ENCODE measurements around the gene EPHB2.

Gene EPHB2

GRCh38 chr1:22849770-22850169 lies 139.1 kb downstream of the EPHB2 start:
- Mint-ChIP-seq H3K27me3 (ENCODE audit: low read depth, poor library complexity) (peaks cover 35% of the 10 kb centered on the region), H3K27ac (peak overlapping the region; percentile 22), H3K4me1 (peaks cover 44% of the 10 kb centered on the region), H3K4me3 (no peak overlapping the region), H3K9me3 (peaks cover 3% of the 10 kb centered on the region), H3K36me3 (ENCODE audit: low read depth) (peaks cover 5% of the 10 kb centered on the region)
- DNase-seq: no peak
- TF ChIP-seq, protein P1, sequence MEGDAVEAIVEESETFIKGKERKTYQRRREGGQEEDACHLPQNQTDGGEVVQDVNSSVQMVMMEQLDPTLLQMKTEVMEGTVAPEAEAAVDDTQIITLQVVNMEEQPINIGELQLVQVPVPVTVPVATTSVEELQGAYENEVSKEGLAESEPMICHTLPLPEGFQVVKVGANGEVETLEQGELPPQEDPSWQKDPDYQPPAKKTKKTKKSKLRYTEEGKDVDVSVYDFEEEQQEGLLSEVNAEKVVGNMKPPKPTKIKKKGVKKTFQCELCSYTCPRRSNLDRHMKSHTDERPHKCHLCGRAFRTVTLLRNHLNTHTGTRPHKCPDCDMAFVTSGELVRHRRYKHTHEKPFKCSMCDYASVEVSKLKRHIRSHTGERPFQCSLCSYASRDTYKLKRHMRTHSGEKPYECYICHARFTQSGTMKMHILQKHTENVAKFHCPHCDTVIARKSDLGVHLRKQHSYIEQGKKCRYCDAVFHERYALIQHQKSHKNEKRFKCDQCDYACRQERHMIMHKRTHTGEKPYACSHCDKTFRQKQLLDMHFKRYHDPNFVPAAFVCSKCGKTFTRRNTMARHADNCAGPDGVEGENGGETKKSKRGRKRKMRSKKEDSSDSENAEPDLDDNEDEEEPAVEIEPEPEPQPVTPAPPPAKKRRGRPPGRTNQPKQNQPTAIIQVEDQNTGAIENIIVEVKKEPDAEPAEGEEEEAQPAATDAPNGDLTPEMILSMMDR (IDR thresholded peaks at IDR 0.05): no peak

- TF ChIP-seq, protein P1 (IDR thresholded peaks at IDR 0.05): no peak
- Mint-ChIP-seq H3K27ac (no peak overlapping the region), H3K27me3 (ENCODE audit: low read depth, poor library complexity) (peaks cover 39% of the 10 kb centered on the region), H3K4me3 (no peak overlapping the region), H3K36me3 (ENCODE audit: low read depth) (peaks cover 5% of the 10 kb centered on the region), H3K4me1 (peaks cover 45% of the 10 kb centered on the region), H3K9me3 (peaks cover 3% of the 10 kb centered on the region)
- no peak for DNase-seq
Observed at GRCh38 chr1:22850281-22850680, 139.6 kb downstream of the EPHB2 start.

GRCh38 chr1:22850681-22851080 lies 140.0 kb downstream of the EPHB2 start:
- H3K4me3 Mint-ChIP-seq: no peak overlapping the region
- peaks cover 43% of the 10 kb centered on the region for H3K27me3 Mint-ChIP-seq (ENCODE audit: low read depth, poor library complexity)
- H3K9me3 Mint-ChIP-seq: peaks cover 3% of the 10 kb centered on the region
- TF ChIP-seq, protein P1 (IDR thresholded peaks at IDR 0.05): no peak
- peaks cover 42% of the 10 kb centered on the region for H3K4me1 Mint-ChIP-seq
- no peak for DNase-seq
- peaks cover 5% of the 10 kb centered on the region for H3K36me3 Mint-ChIP-seq (ENCODE audit: low read depth)
- H3K27ac Mint-ChIP-seq: no peak overlapping the region

- Mint-ChIP-seq H3K36me3 (ENCODE audit: low read depth) (peaks cover 5% of the 10 kb centered on the region), H3K4me3 (no peak overlapping the region), H3K27me3 (ENCODE audit: low read depth, poor library complexity) (peaks cover 45% of the 10 kb centered on the region), H3K4me1 (peaks cover 38% of the 10 kb centered on the region), H3K27ac (no peak overlapping the region), H3K9me3 (peaks cover 3% of the 10 kb centered on the region)
- no peak for DNase-seq
- TF ChIP-seq, protein P1 (IDR thresholded peaks at IDR 0.05): no peak
Observed at GRCh38 chr1:22851517-22851916, 140.9 kb downstream of the EPHB2 start.

GRCh38 chr1:22852144-22852655 lies 141.6 kb downstream of the EPHB2 start:
- Mint-ChIP-seq H3K27ac (no peak overlapping the region), H3K4me1 (peaks cover 34% of the 10 kb centered on the region), H3K27me3 (ENCODE audit: low read depth, poor library complexity) (peaks cover 42% of the 10 kb centered on the region), H3K36me3 (ENCODE audit: low read depth) (peaks cover 5% of the 10 kb centered on the region), H3K4me3 (no peak overlapping the region), H3K9me3 (peaks cover 3% of the 10 kb centered on the region)
- TF ChIP-seq, protein P1 (IDR thresholded peaks at IDR 0.05): no peak
- DNase-seq: no peak

DNA sequence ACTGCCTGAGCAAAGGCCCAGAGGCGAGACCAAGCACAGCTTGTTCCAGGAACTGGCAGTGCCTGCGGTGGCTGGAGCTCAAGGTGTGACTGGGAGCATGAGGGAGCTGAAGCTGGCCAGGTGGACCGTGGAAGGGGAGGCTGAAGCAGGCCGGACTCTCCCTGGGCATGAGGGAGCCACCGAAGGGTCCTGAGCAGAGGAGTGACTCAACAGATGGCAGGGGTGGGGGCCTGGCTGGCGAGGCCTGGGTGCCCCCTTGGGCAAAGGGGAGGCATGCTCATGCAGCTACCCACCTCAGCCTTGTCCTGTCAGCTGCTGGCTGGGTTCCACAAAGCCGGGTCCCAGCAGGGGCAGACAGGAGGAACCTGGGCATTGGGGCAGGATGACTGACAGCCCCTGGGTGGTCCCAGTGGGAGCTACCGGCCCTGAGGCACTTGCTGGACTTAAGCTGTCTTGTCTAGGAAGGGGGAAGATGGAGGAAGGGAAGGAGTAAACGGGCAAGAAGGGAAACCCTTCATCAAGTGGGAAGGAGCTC lies 143.1 kb downstream of the EPHB2 start:
- no peak overlapping the region for H3K27ac Mint-ChIP-seq
- DNase-seq: no peak
- TF ChIP-seq, protein P1 (IDR thresholded peaks at IDR 0.05): no peak
- no peak overlapping the region for H3K4me3 Mint-ChIP-seq
- H3K27me3 Mint-ChIP-seq (ENCODE audit: low read depth, poor library complexity): peaks cover 32% of the 10 kb centered on the region
- peaks cover 24% of the 10 kb centered on the region for H3K4me1 Mint-ChIP-seq
- peaks cover 5% of the 10 kb centered on the region for H3K36me3 Mint-ChIP-seq (ENCODE audit: low read depth)
- peaks cover 3% of the 10 kb centered on the region for H3K9me3 Mint-ChIP-seq

Data from nephron progenitor cell (in vitro differentiated cells).